Measurements from ENCODE around the gene PLCXD3. TPM values are rescaled to one million over a fixed set of nuclear protein-coding genes. Genes with fewer than 3 reads are reported as not detected.
A peak's percentile ranks its signal among the peaks of the same experiment; 100 is the strongest.

PLCXD3 gene
- total RNA-seq, 1 donor = 17.7 TPM

- TF ChIP-seq, protein P1, sequence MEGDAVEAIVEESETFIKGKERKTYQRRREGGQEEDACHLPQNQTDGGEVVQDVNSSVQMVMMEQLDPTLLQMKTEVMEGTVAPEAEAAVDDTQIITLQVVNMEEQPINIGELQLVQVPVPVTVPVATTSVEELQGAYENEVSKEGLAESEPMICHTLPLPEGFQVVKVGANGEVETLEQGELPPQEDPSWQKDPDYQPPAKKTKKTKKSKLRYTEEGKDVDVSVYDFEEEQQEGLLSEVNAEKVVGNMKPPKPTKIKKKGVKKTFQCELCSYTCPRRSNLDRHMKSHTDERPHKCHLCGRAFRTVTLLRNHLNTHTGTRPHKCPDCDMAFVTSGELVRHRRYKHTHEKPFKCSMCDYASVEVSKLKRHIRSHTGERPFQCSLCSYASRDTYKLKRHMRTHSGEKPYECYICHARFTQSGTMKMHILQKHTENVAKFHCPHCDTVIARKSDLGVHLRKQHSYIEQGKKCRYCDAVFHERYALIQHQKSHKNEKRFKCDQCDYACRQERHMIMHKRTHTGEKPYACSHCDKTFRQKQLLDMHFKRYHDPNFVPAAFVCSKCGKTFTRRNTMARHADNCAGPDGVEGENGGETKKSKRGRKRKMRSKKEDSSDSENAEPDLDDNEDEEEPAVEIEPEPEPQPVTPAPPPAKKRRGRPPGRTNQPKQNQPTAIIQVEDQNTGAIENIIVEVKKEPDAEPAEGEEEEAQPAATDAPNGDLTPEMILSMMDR (IDR thresholded peaks at IDR 0.05; ENCODE audit: insufficient read depth, low read length) = no peak
- H3K4me3 ChIP-seq (ENCODE audit: low read depth, low read length) = no peak overlapping the region
- DNase-seq (ENCODE audit: low read depth) = no peak
Measured at GRCh38 chr5:41402845-41403244, 107.6 kb downstream of the PLCXD3 start.

- TF ChIP-seq, protein P1 (IDR thresholded peaks at IDR 0.05; ENCODE audit: insufficient read depth, low read length) = no peak
- no peak for DNase-seq (ENCODE audit: low read depth)
- no peak overlapping the region for H3K4me3 ChIP-seq (ENCODE audit: low read depth, low read length)
Measured at GRCh38 chr5:41399839-41400238, 110.6 kb downstream of the PLCXD3 start.

GRCh38 chr5:41392016-41392415 is 118.4 kb downstream of the PLCXD3 start:
- TF ChIP-seq, protein P1 (IDR thresholded peaks at IDR 0.05; ENCODE audit: insufficient read depth, low read length) = no peak
- H3K4me3 ChIP-seq (ENCODE audit: low read depth, low read length) = no peak overlapping the region
- no peak for DNase-seq (ENCODE audit: low read depth)

DNA sequence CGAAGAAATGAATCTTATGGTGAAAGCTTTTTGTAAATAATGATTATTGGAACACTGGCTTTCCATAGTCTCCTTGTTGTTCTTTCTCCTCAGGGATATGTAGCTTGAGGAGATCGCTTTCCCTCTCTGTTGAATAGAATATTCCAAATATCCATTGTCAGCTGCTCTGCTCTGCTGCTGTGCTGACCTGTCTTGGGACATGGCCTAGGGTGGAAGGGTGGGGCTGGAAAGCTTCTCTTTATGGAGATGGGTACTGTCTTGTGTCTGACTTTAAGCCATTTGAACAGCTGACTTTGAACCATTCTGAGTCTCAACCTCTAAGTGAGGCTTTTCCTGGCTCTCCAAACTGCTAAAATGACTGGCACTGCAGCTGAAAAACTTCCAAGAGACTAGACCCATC is 135.8 kb downstream of the PLCXD3 start:
- no peak for DNase-seq (ENCODE audit: low read depth)
- TF ChIP-seq, protein P1 (IDR thresholded peaks at IDR 0.05; ENCODE audit: insufficient read depth, low read length) = no peak
- no peak overlapping the region for H3K4me3 ChIP-seq (ENCODE audit: low read depth, low read length)

- no peak for DNase-seq (ENCODE audit: low read depth)
- TF ChIP-seq, protein P1 (IDR thresholded peaks at IDR 0.05; ENCODE audit: insufficient read depth, low read length) = no peak
- no peak overlapping the region for H3K4me3 ChIP-seq (ENCODE audit: low read depth, low read length)
Measured at GRCh38 chr5:41373230-41373629, 137.2 kb downstream of the PLCXD3 start.

DNA sequence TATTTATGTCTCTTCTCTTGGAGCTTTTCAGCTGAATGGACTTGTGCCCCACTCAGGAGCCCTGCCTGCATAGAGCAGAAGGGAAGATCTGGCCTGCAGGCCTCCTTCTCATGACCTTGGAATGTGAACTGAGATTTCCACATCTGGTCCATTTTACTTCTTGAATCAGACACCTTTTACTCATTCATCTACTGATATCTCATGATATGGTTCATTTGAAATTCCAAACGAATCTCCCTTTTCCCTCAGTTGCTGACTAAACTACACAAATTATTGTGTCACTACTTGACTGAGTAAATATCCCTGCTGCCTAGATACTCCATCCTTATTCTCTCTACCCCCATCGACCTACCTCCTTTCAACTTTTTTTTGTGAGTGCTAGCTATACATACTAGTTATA is 138.7 kb downstream of the PLCXD3 start:
- H3K4me3 ChIP-seq (ENCODE audit: low read depth, low read length) = no peak overlapping the region
- TF ChIP-seq, protein P1 (IDR thresholded peaks at IDR 0.05; ENCODE audit: insufficient read depth, low read length) = no peak
- DNase-seq (ENCODE audit: low read depth) = peak; percentile 91

- no peak for DNase-seq (ENCODE audit: low read depth)
- H3K4me3 ChIP-seq (ENCODE audit: low read depth, low read length) = no peak overlapping the region
- TF ChIP-seq, protein P1 (IDR thresholded peaks at IDR 0.05; ENCODE audit: insufficient read depth, low read length) = no peak
Measured at GRCh38 chr5:41370482-41370881, 139.9 kb downstream of the PLCXD3 start.
